ENCODE results near the gene GSX2. TPM values are rescaled to one million over a fixed set of nuclear protein-coding genes. Genes with fewer than 3 reads are reported as not detected.

Gene GSX2
- total RNA-seq, 1 experiment from 2014 or later, result not detected

GRCh38 chr4:54066718-54067129 lies 33.2 kb upstream of the GSX2 start:
- H3K9me3 ChIP-seq (ENCODE audit: control insufficient read depth in 1 of 2, insufficient read depth in 1 of 2, low read depth in 1 of 2, low read length in 2 of 2), result no peaks in the 10 kb centered on the region
- no peak overlapping the region for H3K9ac ChIP-seq (ENCODE audit: low read length)
- no peak overlapping the region for H3K4me3 ChIP-seq (replicated peaks in 1 of 2; ENCODE audit: low read depth in 1 of 2, low read length in 2 of 2)
- no peaks in the 10 kb centered on the region for H4K20me1 ChIP-seq (ENCODE audit: insufficient read depth)
- TF ChIP-seq JUND (IDR thresholded peaks at IDR 0.05) (no peak), CEBPB (IDR thresholded peaks at IDR 0.05; ENCODE audit: low read depth) (no peak), SRF (IDR thresholded peaks at IDR 0.05; ENCODE audit: low read depth) (no peak), ATF3 (IDR thresholded peaks at IDR 0.05) (no peak), EZH2phosphoT487 (IDR thresholded peaks at IDR 0.05; ENCODE audit: borderline replicate concordance) (no peak)
- no peaks in the 10 kb centered on the region for H3K9me2 ChIP-seq (ENCODE audit: insufficient read depth)
- DNase-seq (ENCODE audit: low read depth, low spot score) (no peak), ATAC-seq (no peak)
- intact Hi-C loops (cut with micrococcal nuclease), result no loop called here
- no peak overlapping the region for H3K27ac ChIP-seq (ENCODE audit: low read depth, low read length)
- H2AFZ ChIP-seq (ENCODE audit: low read depth, low read length, poor library complexity, severe bottlenecking), result no peak overlapping the region
- peak overlapping the region; percentile 57 for H3K4me2 ChIP-seq (ENCODE audit: low read length)
- ChIA-PET CTCF (interaction anchor here (1.4 kb wide), 1 partner anchor 136 kb away, joined by 4 read pairs; no protein-coding TSS in a partner anchor), POLR2A (interaction anchor here (0.8 kb wide), 1 partner anchor 62 kb away, joined by 3 read pairs; no protein-coding TSS in a partner anchor), RAD21 (ENCODE audit: low non-redundant PET in 1 of 2, low total read pairs in 2 of 2, uncharacterized antibody in 2 of 2, unreplicated experiment in 2 of 2) (no interaction called here)
- H3K79me2 ChIP-seq (ENCODE audit: insufficient read depth, low read length), result peaks cover 25% of the 10 kb centered on the region
- peaks cover 13 to 34% of the 10 kb centered on the region in 2 experiments for H3K4me1 ChIP-seq (ENCODE audit: control insufficient read depth in 1 of 2, insufficient read depth in 2 of 2, low read length in 2 of 2)
- H3K36me3 ChIP-seq (ENCODE audit: control insufficient read depth in 1 of 2, insufficient read depth in 2 of 2, low read length in 2 of 2), result no peaks in the 10 kb centered on the region
- BruUV-seq (replicated peaks), result no TSS peak
- no peaks in the 10 kb centered on the region for H3K27me3 ChIP-seq (ENCODE audit: insufficient read depth, low read length)

- intact Hi-C loops (cut with micrococcal nuclease), result no loop called here
- peak overlapping the region; percentile 55 for H2AFZ ChIP-seq (ENCODE audit: low read depth, low read length, poor library complexity, severe bottlenecking)
- H3K36me3 ChIP-seq (ENCODE audit: control insufficient read depth in 1 of 2, insufficient read depth in 2 of 2, low read length in 2 of 2), result no peaks in the 10 kb centered on the region
- H3K9me2 ChIP-seq (ENCODE audit: insufficient read depth), result no peaks in the 10 kb centered on the region
- peak; percentile 60 for DNase-seq (ENCODE audit: low read depth, low spot score)
- no TSS peak for BruUV-seq (replicated peaks)
- H3K27me3 ChIP-seq (ENCODE audit: insufficient read depth, low read length), result no peaks in the 10 kb centered on the region
- peaks cover 20% of the 10 kb centered on the region for H3K79me2 ChIP-seq (ENCODE audit: insufficient read depth, low read length)
- no peak for ATAC-seq
- H3K4me1 ChIP-seq (ENCODE audit: control insufficient read depth in 1 of 2, insufficient read depth in 2 of 2, low read length in 2 of 2), result peaks cover 13 to 34% of the 10 kb centered on the region in 2 experiments
- H3K9ac ChIP-seq (ENCODE audit: low read length), result no peak overlapping the region
- no peak overlapping the region for H3K27ac ChIP-seq (ENCODE audit: low read depth, low read length)
- peak overlapping the region in 1 of 2 experiments; percentile 23; a peak in 2 of 4 replicates for H3K4me3 ChIP-seq (replicated peaks in 1 of 2; ENCODE audit: low read depth in 1 of 2, low read length in 2 of 2)
- H3K9me3 ChIP-seq (ENCODE audit: control insufficient read depth in 1 of 2, insufficient read depth in 1 of 2, low read depth in 1 of 2, low read length in 2 of 2), result no peaks in the 10 kb centered on the region
- ChIA-PET RAD21 (ENCODE audit: low non-redundant PET in 1 of 2, low total read pairs in 2 of 2, uncharacterized antibody in 2 of 2, unreplicated experiment in 2 of 2) (no interaction called here), POLR2A (interaction anchor here (0.8 kb wide), 1 partner anchor 62 kb away, joined by 3 read pairs; no protein-coding TSS in a partner anchor), CTCF (no interaction called here)
- peak overlapping the region; percentile 57 for H3K4me2 ChIP-seq (ENCODE audit: low read length)
- H4K20me1 ChIP-seq (ENCODE audit: insufficient read depth), result no peaks in the 10 kb centered on the region
- TF ChIP-seq ELF1 (IDR thresholded peaks at IDR 0.05; ENCODE audit: borderline replicate concordance, low read depth) (no peak), RAD21 (IDR thresholded peaks at IDR 0.05; ENCODE audit: low read depth) (0 out of 2 replicates have a peak, but pooled peaks have one; percentile 15), CBX3 (IDR thresholded peaks at IDR 0.05; ENCODE audit: low read depth) (0 out of 2 replicates have a peak, but pooled peaks have one; percentile 10), SP1 (IDR thresholded peaks at IDR 0.05; ENCODE audit: low read depth) (peak; percentile 67), POLR2A (IDR thresholded peaks at IDR 0.05; ENCODE audit: borderline replicate concordance, extremely low read depth, insufficient read depth, insufficient read length) (no peak), YY1 (IDR thresholded peaks at IDR 0.05; ENCODE audit: extremely low read depth, insufficient replicate concordance, low read depth, low read length) (no peak), EGR1 (IDR thresholded peaks at IDR 0.05; ENCODE audit: low read depth) (peak; percentile 34), SRF (IDR thresholded peaks at IDR 0.05; ENCODE audit: low read depth) (no peak), MAX (IDR thresholded peaks at IDR 0.05) (no peak), FOSL1 (IDR thresholded peaks at IDR 0.05; ENCODE audit: low read depth) (peak; percentile 63; the same call in 1 of the 2 replicates), EZH2phosphoT487 (IDR thresholded peaks at IDR 0.05; ENCODE audit: borderline replicate concordance) (no peak), CEBPB (IDR thresholded peaks at IDR 0.05; ENCODE audit: low read depth) (no peak), ATF3 (IDR thresholded peaks at IDR 0.05) (no peak), POLR2AphosphoS5 (IDR thresholded peaks at IDR 0.05; ENCODE audit: low read depth, low read length) (0 out of 2 replicates have a peak, but pooled peaks have one; percentile 30), EZH2 (IDR thresholded peaks at IDR 0.05) (no peak), TCF7L2 (IDR thresholded peaks at IDR 0.05; ENCODE audit: borderline replicate concordance, extremely low read depth, insufficient read depth, insufficient read length) (no peak), ZNF274 (IDR thresholded peaks at IDR 0.05; ENCODE audit: low read depth, low read length) (no peak), SIN3A (IDR thresholded peaks at IDR 0.05; ENCODE audit: low read depth) (no peak), ZFX (IDR thresholded peaks at IDR 0.05) (no peak)
Observed at GRCh38 chr4:54067166-54067565, 32.8 kb upstream of the GSX2 start.

Measured in HCT116 (cell line).